CD4-positive, alpha-beta T cell treated with Interleukin-4 for 4 hours (primary cell): Measurements from ENCODE around the gene PLEKHA1.

Source experiments
- DNase-seq: peaks from one replicate; pipeline ENCODE4 v3.0.0-alpha.2; 2020

PLEKHA1 gene

DNA sequence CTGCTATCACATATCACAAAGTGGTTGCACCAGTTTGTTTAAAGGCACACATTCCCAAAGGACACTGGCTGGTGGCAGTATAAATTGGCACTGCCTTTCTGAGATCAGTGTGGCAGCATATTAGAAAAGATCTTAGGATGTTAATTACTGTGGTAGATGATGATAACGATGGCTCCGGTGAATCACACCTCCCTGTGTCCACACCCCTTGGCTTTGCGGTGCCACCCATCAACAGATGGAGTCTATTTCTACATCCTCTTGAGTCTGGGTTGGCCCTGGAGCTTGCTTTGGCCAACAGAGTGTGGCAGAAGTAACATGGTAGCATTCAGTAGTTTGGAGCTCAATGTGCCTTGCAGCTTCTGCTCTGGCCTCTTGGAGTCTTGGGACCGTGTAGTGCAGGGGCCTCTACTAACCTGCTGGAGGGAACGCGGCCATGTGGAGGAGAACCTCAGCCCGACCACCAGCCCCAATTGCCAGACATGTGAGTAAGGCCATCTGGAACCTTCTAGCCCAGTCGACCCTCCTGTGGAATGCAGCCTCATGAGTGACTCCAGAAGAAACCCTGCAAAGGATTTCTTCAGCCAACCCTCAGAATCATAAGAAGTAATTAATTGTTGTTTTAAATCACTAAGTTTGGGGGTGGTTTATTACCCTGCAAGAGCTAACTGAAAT, 27.2 kb upstream of the PLEKHA1 start:
- no peak for DNase-seq

DNA sequence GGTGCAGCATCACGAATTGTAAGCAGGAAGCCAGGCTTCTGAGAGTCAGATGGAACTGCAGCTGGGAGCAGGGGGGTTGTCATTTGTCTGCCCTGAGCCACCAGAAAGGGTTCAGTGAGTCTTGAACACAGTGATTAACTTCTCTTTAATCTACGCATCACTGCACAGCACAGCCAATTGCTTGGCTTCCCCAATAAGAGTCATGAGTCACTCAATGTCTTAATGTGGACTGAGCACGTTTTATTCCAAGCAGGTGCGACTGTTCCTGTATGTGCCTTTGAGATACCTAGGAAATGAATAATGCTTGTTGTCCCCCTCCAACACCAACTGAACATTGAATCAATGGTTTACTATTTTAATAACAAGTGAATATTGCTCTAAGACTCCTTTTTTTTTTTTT, 26.0 kb upstream of the PLEKHA1 start:
- no peak for DNase-seq

DNA sequence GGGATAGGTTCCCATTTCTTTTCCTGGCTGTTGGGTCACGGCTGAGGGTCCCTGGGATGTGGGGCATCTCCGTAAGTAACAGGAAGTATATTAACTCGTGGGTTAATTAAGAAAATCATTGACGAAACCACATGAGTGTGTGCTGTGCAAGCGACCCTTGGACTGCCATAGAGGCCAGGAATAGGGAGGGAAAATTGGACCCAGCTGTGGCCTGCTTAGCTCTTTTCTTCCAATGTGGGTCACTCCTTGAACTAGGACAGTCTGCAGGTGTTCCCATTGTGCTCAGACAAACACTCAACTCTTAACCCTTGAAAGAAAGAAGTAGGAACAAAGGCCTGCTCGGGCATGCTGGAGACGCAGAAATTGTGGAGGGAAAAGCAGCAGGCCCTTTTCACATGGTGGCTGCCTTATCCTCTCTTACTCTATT, 25.6 kb upstream of the PLEKHA1 start:
- DNase-seq = no peak

DNA sequence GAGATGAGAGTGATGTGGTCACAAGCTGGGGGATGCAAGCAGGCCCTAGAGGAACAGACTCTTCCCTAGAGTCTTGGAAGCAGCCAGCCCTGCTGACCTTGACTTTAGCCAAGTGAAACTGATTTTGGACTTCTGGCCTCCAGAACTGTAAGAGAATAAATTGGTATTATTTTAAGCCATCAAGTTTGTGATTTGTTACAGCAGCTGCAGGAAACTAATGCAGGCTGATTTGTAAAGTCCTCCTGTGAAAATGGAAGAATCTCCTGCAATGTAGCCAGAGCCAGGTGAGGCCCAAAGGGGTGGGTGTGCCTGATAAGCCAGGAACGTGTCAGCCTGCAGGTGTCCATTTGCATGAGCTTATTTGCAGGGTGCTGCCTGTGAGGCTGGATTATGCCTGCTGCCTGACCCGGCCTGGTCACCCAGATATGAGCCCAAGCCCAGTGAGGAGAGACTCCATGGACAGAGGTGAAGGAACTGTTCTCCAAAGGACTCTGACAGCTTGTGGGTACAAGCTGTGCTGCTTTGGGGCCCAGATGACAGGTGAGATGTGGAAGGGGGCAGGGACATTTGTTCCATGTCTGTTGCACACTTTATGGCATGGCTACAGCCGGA, 24.6 kb upstream of the PLEKHA1 start:
- no peak for DNase-seq

DNA sequence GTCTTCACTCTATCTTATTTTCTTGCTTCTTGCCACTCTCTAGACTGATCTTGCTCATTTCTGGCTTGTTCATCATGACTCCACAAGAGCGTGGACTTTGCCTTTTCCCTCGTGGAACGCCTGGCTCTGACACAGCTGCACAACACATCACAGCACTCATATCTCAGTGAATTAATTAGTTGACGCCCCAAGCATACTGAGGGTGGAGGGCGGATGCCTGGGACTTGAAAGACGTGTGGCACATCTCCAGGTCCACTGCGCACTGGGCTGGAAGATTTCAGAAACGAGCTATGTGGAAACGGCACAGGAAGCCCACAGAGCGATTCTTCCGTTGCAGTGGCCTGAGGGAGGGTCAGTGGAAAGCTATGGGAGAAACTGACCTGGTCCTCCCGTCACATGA, 23.6 kb upstream of the PLEKHA1 start:
- DNase-seq = no peak

DNA sequence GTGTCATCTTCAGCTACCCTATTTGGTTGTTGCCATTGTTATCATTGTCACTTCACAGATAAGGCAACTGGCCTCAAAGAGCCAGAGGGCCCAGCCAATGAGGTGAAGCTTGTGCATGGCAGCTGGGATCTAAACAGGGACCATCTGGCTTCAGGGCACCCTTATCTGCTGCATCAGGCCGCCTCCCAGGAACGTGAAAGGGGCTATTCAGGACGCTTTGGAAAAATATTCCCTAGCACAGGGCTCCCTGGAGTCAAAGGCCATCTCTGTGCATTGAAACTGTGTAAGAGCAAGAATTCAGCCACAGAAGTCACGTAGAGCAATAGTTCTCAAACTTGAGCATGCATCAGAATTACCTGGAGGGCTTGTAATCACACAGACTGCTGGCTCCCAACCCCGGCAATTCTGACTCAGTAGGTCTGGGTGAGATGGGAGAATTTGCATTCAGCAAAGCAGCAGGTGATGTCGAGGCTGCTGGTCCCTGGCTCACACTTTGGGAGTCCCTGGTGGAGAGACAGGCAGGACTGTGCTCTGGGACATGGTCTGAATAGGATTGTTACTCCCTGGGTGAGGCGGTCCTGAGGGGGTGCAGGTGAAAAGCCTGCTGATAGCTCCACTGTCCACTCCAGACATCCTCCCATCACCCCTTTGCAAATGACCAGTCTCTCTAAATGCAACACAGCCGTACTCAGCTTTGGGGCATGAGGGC, 21.5 kb upstream of the PLEKHA1 start:
- DNase-seq = no peak

DNA sequence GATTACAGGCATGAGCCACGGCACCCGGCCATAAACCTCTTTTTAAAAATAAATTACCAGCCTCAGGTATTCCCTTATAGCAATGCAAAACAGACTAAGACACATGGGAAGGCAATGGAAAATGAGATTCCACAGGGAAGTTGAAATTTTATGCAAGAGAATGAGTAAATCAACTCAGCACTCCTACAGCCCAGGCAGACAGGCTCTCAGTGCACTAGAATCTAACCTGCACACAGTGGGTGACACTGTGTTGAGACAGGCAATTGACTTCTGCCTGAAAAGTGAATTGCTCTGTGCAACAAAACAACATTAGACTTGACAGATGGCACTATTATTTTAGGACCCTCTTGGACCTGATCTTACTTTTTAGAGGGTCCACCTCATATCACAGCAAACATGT, 20.1 kb upstream of the PLEKHA1 start:
- DNase-seq = no peak

DNA sequence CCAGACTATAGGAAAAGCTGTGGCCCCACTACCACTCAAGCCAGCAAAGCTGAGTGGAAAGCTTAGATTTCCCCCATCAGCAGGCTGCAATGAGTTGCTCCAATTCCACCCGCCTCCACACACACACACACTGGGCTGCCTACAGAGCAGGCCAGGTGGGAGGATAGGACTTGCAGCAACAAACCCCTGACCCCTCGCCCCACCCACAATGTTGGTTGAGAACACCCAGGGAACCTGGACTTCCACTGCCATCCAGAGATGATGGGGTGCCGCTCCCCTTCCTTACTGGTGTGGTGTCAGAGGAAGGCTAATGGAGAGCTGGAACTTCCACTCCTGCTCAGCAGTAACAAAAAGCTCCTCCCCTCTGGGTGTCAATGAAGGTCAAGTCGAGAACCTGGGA, 16.8 kb upstream of the PLEKHA1 start:
- no peak for DNase-seq

DNA sequence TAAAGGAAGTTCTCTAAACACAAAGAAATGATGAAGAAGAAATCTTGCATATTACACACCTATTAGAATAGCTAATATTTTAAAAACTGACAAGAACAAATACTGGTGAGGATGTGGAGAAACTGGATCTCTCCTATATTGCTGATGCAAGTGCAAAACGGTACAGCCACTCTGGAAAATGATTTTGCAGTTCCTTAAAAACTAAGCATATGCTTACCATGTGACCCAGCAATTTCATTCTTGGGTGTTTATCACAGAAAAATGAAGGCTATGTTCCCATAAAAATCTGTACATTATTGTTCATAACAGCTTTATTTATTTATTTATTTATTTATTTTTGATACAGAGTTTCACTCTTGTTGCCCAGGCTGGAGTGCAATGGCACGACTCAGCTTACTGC, 14.9 kb upstream of the PLEKHA1 start:
- DNase-seq = no peak

DNA sequence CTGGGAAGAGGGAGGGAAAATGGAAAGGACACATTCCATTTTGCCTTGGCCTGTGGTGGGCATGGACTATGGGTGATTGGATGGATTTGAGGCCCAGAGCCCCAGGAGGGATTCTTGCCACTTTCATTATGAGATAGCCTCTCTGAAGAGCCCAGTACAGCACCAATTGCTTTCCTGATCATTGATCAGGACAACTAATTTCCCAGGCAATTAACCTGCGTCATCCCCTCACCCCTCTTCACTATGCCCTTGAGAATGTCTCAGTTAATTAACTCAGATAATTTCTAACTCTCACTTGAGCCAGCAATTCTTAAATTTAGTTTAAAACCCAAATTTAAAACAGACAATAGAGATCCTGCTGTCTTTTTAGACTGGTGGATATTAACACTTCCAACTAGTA, 13.5 kb upstream of the PLEKHA1 start:
- no peak for DNase-seq

DNA sequence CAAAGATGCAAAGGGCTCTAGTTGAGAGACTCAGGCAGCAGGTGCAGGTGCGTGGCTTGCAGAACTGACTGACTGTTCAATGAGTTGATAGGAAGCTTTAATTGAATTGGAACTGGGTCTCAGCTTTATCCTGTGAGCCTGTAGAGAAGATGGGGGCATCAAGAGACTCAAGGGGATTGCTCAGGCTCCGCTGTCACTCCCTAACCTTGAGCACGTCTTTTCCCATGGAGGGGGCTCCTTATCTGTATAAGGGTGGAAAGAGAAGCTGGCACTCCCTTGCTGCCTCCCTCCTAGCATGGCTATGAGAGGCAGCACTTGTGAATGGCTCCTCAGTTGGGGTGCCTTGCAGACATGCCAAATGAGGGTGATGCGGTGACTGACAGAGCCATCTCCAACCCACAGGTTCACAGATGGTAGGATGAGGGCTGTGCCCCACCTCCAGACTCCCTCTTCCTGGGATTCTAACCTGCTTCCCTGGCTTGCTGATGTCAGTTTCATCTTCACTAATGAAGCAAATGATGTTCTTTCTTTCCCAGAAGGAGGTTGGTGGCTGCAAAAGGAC, 12.4 kb upstream of the PLEKHA1 start:
- DNase-seq = no peak

DNA sequence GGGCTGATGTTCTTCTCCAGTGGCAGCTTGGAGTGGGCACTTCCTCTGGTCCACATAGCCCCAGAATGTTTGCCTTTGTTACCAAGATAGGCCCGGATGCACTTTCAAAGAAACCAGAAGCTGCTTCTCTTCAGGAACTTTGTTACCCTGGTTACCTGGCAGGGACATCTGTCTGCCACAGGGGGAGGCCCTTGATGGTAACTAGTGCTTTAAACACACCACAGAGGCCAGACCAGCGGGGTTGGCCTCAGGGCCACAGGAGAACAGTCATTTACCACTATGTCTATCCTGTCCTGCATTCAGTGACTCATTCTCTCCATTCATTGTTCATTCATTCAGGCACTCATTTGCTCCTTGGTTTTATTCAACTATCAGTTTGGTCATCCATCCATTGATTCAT, 11.9 kb upstream of the PLEKHA1 start:
- no peak for DNase-seq

DNA sequence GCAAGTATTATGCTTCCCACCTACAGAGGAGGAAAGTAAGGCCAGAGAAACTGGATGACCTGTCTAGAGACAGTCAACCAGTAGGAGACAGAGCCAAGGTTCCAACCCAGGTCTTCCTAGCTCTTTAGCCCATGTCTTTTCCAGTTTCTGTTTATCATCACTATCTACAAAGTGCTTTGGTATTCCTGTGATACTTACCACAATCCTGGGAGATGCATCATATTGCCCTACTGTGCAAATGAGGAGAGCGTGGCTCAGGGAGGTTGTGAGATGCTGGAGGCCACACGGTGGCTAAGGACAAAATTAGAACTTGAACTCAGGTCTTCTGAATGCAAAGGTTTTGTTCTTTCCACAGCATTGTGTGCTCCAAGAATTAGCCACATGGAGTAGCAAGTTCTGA, 11.2 kb upstream of the PLEKHA1 start:
- no peak for DNase-seq

DNA sequence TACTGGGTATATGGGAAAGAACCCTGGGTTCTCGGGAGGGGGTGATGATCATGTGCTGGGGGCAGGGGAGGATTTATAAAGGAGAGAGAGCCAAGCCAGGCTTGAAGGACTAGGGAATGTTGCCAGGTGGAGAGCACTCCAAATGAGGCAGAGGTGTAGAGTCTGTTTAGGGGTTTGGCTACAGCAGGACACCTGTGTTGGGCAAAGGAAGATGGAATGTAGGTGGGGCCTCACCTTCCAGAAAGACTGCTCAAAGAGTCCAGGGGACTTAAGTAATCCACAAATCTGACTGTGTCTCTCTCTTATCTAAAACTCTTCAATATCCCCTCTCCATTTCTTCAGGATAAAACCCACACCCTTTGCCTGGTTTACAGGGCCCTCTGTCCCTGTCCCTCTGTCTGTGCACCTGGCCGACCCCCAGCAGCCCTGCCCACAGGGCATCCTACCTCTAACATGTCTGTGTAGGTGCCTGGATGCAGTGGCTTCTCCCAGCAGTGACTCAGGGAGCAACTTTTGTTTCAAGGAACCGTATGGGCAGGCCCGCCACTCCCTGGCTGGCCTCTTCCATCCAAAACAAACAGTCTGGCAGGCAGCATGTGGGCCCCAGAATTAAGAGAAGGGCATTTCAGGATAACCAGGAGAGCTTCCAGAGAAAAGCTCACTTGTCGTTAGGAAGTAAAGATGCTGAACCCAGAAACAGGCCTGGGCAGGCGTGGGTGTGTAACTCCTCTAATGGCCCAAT, 10.6 kb upstream of the PLEKHA1 start:
- DNase-seq = no peak

DNA sequence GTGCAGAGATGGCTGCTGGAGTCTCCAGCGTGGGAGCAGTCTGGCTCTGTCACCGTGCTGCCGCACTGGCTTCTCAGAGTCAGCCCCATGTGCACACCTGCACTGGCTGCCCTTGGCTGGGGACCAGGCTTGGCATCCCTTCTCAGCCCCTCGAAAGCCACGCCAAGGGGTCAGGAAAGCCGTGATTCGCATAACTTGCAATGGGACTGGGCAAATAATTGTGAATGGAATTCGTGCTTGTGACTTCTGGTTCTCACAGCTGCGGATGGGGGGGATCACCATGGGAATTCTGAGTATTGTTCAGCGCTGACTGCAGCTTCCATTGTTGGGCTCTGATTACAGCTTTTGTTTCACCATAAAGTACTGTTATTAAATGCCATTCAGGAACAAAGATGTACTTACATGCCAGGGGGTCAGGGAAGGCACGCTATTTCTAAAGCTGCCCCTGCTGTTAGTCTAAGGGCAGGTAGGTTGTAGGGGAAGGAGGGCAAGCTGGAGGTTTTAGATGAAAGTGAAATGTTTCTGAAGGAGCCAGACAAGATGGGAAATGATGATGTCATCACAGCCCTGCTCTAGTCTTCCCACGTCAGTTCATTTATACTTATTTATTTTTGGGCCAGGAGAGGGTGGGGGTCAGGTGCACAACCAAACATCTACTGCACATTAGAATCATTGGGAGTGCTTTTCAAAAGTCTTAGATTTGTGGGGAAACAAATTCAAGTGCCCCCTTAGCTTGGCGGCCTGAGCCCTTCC, 5.8 kb upstream of the PLEKHA1 start:
- no peak for DNase-seq

DNA sequence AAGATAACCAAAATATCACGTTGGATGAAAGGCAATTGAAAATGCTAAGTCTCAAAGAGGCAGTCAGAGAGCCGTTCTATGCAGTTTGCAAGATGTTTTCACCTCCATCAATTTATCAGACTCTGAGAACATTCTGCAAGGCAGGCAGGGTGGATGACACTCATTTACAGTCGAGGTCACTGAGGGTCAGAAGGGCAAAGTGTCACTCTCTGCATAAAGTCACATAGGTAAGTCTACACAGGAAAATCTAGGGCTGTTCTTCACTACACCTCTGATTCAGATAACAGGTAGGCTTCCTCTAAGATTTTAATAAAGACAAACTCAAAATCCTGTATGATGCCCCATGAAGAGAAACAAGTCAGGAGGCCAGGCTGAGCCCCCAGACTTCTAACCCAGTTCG, 1.4 kb upstream of the PLEKHA1 start:
- DNase-seq = no peak

DNA sequence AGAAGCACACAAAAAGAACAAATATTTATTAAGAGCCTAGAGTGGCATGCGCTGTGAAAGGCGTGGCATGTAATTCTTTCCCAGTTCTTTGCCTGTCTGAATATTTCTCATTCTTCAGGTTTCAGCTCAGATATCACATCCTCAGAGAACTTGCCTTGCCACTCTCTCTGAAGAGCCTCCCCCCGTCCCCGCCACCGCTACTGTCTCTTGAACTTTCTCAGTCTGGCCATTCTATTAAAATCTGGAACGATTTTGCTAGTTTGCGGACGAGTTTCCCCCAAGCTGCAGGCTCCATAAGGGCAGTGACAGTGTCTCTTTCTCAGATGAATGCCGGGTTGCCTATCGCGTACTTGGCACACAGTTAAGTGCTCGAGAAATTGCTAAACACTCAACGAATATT, 787 bp upstream of the PLEKHA1 start:
- no peak for DNase-seq

DNA sequence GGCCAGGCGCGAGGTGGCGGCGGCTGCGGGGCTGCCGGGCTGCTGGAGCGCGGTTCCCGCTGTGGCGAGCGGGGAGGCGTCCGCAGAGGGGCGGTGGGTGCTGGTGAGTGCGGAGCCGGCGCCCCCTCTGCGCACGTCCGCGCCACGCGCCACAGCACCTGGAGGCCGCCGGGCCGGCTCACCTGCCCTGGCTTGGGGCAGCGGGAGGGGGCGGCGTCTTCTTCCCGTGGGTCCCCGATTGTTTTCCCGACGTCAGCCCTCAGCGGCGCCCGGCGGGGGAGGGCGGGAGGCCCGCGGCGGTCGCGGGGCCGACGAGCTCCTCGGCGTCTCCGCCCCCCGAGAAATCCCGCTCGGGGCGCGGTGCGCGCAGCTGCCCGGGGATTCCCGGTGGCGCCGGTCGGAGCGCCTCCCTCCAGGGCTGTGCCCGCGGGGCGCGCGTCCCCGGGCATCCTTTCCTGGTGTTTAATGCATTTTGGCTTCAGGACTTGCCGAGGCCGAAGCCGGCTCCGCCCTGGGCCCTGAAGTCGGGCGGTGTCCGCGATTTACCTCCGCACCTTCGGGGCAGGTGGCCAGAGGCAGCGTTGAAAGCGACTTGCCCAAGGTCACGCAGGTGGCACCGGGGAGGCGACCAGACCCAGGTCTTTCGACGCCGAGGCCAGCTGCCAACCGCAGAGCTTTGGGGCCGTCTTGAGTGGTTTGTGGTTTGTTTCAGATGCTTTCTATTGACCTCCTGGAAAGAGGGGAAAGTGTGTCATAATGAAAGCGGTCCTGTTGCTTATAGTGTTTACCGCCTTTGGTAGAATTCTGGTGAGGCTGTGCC, 561 bp downstream of the PLEKHA1 start:
- DNase-seq = peak; percentile 70

DNA sequence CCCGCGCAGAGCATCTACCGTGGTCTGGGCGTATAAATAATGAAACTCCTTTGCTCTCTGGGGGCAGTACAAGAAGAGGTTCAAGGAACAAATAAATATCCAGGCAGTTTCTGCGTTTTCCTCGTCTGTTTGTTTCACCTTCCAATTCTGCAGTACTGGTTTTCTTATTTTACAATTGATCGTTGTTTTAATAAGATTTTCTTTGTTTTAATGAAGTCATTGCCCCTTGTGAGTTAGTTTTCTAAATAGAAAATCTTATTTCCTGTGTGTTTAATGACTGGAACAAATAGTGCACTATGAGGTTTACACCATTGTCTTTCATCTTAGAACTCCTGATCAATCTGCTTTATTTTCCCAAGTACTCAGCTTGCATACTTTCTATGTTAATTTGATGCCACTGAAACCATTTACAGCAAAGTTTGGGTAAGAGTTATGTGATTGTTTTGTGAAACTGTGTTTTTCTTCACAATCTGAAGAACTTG, 1.2 kb downstream of the PLEKHA1 start:
- DNase-seq = no peak

DNA sequence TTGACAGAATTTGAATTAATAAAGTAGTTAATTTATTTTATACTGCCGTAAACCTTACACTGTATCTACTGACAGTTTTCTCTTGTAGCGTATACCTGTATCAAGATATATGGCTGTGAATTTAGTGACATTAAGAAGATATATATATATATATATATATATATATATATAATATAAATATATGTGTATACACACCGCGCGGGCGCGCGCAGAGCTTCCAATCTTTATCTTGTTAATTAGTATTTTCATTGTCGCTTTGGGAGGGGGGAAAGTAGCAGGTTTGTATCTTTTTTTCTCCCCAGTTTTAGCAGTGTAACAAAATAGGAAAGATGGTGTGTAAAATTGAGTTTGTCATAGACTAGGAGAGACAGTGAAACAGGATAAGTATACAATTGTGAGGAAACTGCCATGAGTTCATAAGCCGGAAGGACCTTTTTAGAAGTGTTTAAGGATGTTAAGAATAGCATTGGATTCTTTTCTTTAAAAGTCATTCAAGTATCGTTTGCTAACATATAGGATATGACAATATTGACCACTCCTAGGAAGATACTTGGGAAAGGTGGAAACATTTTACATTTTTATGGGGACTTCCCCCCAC, 2.0 kb downstream of the PLEKHA1 start:
- no peak for DNase-seq

DNA sequence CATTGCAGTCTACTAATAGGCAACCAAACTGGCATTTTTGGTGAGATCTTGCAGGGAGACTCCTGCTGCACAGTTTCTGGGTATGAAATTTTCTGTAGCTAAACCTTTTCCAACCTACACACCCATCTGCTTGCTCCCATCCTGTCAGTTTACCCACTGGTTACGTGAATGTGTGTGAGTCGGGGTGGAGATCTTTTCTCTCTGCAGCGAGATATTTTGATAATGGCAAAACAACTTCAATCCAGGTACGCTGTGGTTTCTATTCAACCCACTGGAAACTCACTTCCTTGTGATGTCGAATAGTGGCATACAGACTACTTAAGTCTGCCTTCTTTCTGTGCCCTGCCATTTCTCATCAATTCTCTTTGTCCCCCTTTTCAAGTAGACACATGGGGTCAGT, 4.5 kb downstream of the PLEKHA1 start:
- DNase-seq = no peak
